COLO668 (cell line): Measurements from ENCODE around the gene RGS3.
"Not testable (repeated sequence)": the region's sequence is repeated elsewhere in the genome, so short reads cannot be mapped to it uniquely, and the experiment has no call there.

Experiments
- DNase-seq: peaks from one replicate; lab custom pipeline; 2025; ENCODE audit not compliant: unreplicated experiment; lab: John Stamatoyannopoulos, UW

Gene RGS3

DNA sequence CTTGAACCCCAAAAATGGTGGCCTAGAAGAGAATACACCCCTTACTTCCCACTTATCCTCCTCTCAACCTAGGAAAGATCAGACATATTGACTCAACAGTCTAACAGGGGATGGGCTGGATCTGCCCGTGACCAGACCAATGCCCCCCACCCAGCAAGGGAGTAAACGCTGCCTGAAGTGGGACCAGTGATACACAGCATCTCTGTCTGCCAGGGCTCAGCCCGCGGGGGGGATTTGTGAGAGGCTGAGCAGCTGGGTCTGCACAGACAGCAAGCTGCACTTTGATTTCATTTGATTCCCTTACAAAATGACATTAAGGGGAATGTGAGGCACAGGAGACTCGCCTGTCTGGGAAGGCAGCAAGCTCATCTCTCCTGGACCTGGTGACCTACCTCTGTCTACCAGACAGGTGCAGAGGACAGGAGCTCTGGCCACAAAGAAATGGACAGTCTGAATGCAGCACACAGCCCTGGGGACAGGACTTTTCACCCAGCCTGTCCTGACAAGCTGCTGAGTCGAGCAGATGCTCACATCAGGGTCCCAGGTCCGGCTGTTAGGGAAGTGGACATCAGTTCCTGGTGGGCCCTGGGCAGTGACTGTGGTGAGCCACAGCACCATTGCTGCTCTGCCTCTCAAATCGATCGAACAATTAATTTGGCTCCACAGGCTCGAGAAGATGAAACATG lies 79.9 kb downstream of the RGS3 start:
- no peak for DNase-seq

- no peak for DNase-seq
These were observed 80.4 kb downstream of the RGS3 start for GRCh38 chr9:113543982-113544303.

DNA sequence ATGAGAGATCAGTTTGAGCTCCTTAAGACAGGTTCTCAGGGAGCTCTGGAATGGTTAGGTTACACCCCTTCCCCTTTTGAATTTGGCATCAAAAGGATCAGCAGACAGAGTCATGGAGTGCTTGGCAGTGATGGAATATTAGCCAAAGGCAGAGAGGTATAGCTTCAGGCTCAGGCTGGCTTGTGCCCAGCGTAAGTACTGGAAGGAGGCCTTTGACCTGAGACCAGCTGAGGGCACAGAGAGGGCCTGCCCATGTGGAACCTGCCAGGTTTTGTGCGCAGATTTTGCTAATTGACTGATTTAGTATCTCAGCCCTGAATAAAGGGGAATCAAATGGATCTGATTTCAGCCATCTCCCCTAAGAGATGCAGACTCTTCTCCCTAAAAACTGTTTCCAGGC lies 81.5 kb downstream of the RGS3 start:
- DNase-seq: no peak

DNA sequence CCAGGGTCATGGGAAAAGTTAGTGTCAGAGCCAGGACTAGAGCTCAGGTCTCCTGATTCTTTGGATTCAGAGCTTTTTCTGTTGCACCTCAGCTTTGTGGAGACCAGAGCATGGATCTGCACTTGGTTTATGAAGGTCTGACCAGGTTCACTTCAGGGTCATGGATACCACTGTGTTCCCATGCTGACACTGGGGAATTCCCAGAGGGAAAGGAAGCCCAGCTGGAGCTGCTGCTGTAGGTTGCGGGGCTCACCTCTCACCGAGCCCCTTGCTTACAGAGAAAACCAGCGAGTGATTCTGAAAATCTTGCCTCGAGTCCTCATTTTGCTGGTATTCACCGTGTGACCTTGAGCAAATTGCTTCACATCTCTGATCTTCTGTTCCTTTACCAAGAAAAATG lies 83.0 kb downstream of the RGS3 start:
- no peak for DNase-seq

GRCh38 chr9:113547501-113547900 lies 84.0 kb downstream of the RGS3 start:
- no peak for DNase-seq

GRCh38 chr9:113548221-113549041 lies 84.9 kb downstream of the RGS3 start:
- DNase-seq: no peak

DNA sequence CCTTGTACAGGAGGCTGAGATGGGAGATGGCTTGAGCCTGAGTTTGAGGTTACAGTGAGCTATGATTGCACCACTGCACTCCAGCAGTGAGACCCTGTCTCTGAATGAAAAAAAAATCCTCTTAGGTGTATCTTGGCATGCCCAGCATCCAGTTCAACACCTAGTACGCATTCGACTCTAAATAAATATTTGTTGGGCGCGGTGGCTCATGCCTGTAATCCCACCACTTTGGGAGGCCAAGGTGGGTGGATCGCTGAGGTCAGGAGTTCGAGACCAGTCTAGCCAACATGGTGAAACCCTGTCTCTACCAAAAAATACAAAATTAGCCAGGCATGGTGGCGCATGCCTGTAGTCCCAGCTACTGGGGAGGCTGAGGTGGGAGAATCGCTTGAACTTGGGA lies 86.4 kb downstream of the RGS3 start:
- not testable (repeated sequence) for DNase-seq

GRCh38 chr9:113556877-113557593 lies 93.5 kb downstream of the RGS3 start:
- no peak for DNase-seq

DNA sequence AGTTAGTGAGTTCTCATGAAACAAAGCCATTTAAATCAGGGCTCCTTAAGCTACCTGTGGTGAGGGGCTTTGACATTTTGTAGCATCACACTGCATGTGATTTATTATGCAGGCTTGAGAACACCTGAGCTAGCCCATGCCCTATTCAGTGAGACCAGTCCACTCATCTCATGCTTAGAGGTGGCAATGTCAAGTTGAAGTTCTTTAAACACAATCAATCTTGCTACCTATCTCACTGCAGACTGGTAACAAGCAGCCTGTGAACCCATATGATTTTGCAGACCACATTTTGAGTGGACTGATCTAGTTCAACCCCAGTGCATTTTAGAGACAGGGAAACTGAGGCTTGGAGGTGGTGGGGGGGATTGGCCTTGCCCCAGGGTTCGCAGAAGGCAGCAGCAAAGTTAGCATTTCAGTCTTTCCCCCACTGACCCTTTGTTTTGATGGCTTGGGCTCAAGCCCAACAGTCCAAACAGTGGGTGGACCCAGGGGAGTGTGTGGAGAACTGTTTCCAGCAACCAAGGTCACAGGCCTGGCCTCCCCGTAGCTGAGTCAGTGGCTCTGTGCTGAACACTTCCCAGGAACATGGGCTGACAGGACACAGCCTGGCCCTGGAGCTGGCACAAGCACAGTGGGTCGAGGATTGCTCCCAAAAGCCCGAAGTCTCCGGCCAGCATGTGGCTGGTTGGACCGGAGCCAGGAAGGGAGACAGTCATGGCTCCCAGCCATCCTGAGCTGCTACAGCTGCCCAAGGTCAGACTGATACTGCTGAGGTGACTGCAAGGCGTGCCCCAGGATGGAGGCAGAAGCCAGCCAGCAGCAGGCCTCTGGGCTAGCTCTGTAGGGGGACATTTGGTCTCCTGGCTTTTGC lies 95.3 kb downstream of the RGS3 start:
- DNase-seq: no peak

- DNase-seq: no peak
These were observed 96.6 kb downstream of the RGS3 start for GRCh38 chr9:113559834-113560800.

DNA sequence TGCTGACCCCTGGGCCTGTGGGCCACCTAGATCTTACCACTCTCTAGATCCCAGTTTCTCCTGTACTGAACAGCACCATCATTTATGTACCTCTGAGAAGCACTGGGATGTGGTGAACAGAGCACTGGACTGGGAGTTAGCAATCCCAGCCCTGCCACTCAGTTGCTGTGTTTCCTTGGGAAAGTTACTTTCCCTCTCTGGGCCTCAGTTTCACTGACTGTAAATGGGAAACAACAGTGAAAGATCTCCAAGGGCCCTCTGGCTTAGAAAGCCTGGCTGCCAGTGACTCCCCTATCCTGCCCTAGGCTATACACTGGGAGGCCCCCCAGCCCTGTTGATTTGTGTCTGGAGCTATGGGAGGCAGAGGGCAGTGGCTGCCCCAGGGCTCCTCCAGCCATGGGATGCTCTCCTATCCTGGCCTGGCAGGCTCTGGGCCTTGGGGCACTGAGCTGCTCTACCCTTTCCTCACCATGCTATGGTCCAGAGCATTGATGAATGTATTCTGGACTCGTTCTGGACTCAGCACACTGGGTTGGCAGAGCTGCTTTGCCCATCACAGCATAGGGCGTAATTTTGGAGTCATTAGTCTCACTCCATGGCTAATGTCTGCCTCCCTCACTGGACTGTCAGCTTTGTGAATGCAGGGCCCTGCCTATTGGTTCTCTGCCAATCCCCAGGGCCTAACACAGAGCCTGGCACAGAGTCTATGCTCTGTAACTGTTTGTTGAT lies 99.3 kb downstream of the RGS3 start:
- DNase-seq: no peak

DNA sequence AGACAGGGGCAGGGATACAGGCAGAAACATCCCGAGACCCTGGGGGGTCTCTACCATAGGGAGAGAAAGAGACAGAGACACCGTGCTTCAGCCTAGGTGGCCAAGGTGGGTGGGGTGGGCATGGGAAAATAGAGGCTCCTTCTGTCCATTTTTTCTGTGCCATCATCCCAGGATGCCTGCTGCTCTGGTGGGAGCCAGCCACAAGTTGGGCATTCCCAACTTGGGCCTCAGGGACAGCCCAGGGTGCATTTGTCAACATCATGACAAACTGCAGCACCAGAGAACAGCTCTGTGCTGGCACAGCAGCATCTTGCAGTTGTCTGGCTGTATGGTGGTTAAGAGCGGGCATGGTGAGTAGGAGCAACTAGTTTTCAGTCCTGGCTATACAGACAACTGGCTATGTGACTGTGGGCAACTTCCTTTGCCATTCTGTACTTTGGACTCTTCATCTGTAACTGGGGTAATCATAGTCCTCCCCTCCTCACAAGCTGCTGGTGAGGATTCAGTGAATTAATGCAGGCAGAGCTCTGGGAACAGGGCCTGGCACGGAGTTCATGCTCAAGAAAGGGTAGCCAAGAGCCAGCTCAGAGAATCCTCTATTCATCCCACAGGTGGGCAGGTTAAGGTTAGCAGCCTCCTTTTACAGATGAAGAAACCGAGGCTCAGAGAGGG lies 100.4 kb downstream of the RGS3 start:
- DNase-seq: no peak

DNA sequence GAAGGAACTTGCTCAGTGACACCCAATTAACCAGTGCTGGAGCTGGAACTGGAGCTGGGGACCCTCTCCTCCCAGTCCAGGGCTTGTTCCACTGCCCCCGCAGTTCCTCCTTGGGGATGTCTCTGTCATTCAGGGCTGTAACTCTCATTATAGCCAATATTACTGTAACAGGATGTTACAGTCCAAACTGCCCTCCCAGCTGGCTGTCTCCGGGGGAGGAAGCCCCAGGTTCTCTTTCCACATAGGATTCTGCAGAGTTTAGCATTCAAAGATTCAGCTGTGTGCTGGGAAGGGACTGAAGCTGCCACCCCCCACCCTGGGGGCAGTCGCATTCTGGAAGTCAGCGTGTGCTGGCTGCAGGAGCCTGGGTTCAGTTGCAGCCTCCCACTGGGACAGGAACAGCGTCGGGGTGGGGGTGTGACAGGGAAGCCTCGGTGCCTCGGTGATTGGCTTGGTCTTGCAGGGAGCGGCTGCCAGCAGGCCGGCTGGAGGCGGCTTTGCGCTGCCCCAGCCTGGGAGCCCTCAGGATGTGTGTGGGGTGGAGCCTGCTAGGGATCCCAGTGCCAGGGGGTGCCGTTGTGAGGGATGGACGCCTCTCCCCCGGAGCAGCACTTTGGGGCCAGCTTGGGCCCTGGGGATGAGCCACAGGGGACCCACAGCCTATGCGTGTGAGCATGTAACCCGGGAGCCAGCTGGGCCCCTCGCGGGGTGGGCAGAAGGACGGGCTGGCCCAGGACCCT lies 101.1 kb downstream of the RGS3 start:
- no peak for DNase-seq

- DNase-seq: no peak
These were observed 102.6 kb downstream of the RGS3 start for GRCh38 chr9:113566016-113566711.

- no peak for DNase-seq
These were observed 103.2 kb downstream of the RGS3 start for GRCh38 chr9:113566712-113567071.

- no peak for DNase-seq
These were observed 104.0 kb downstream of the RGS3 start for GRCh38 chr9:113567361-113568080.

DNA sequence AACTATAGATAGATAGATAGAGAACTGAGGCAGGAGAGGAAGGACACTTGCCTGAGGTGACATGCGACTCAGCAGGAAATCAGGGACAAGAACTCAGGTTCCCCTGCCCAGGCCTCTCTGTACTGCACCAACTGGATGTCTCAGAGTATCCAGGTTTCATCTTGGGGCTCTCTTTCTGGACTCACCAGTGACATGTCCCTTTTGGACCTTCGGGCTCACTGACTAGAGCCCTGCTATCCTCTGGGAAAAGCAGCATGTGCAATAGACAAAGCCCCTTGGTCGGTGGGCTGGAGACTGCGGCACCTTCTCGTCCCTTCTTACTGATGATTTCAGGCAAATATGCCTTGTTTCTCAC lies 104.5 kb downstream of the RGS3 start:
- no peak for DNase-seq
